Activated naive CD8-positive, alpha-beta T cell treated with anti-CD3 and anti-CD28 coated beads, Interleukin-2, amount 50 U/mL, for 24 hours (primary cell): Measurements from ENCODE around the gene AMPD1.

Source experiments
- ATAC-seq: fragments of 150-1000 bp; cut with Tn5 transposase; one replicate; pipeline ENCODE4 v1.10.0; 2021
- DNase-seq: peaks from one replicate; pipeline ENCODE4 v3.0.0; 2021
- H3K27ac Mint-ChIP-seq: one replicate; pipeline ENCODE4 v1.8.0; 2021; ENCODE audit warnings: mild to moderate bottlenecking, mixed read lengths
- H3K27me3 Mint-ChIP-seq: one replicate; pipeline ENCODE4 v1.8.0; 2021; ENCODE audit warnings: mixed read lengths
- H3K36me3 Mint-ChIP-seq: one replicate; pipeline ENCODE4 v1.8.0; 2021; ENCODE audit warnings: low read depth, mixed read lengths
- H3K4me1 Mint-ChIP-seq: one replicate; pipeline ENCODE4 v1.8.0; 2021; ENCODE audit warnings: mixed read lengths
- H3K4me3 Mint-ChIP-seq: one replicate; pipeline ENCODE4 v1.8.0; 2021; ENCODE audit warnings: mild to moderate bottlenecking, moderate library complexity, mixed read lengths
- H3K9me3 Mint-ChIP-seq: one replicate; pipeline ENCODE4 v1.8.0; 2021; ENCODE audit warnings: mixed read lengths

Gene AMPD1

DNA sequence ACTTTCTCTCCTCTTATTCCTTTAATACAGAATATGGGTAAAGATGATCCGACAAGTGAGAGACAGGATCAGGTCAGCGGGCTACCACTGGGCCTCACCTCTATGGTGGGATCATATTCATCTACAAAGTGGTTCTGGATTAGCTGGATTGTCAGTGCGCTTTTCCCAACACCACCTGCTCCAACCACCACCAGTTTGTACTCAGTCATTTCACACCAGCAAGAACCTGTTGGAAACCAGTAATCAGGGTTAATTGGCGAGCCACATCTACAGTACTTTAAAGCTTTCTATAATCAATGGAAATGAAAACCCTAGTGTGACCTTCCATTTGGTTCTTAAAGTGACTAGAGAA, 20.6 kb upstream of the AMPD1 start:
- Mint-ChIP-seq H3K4me1 (peaks cover 43% of the 10 kb centered on the region), H3K27me3 (no peaks in the 10 kb centered on the region), H3K9me3 (no peaks in the 10 kb centered on the region), H3K36me3 (peaks cover 61% of the 10 kb centered on the region), H3K4me3 (peak overlapping the region; percentile 98), H3K27ac (peak overlapping the region; percentile 97)
- DNase-seq (no peak), ATAC-seq (no peak)

DNA sequence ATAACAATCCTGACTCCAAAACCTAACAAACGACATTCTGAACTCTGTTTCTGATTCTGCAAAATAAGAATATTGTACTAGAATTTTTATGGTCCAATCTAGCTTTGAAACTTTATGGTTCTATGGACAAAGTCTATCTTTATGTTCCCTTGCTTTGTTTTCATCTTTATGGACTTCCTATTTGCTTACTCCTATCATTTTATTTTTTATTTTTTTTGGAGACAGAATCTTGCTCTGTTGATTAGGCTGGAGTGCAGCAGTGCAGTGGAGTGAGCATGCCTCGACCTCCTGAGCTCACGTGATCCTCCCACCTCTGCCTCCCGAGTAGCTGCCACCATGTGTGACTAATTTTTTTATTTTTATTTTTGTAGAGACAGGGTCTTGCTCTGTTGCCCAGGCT, 17.6 kb upstream of the AMPD1 start:
- Mint-ChIP-seq H3K9me3 (no peaks in the 10 kb centered on the region), H3K27ac (no peak overlapping the region), H3K4me3 (no peak overlapping the region), H3K36me3 (peaks cover 49% of the 10 kb centered on the region), H3K4me1 (peaks cover 27% of the 10 kb centered on the region), H3K27me3 (no peaks in the 10 kb centered on the region)
- DNase-seq (no peak), ATAC-seq (no peak)

DNA sequence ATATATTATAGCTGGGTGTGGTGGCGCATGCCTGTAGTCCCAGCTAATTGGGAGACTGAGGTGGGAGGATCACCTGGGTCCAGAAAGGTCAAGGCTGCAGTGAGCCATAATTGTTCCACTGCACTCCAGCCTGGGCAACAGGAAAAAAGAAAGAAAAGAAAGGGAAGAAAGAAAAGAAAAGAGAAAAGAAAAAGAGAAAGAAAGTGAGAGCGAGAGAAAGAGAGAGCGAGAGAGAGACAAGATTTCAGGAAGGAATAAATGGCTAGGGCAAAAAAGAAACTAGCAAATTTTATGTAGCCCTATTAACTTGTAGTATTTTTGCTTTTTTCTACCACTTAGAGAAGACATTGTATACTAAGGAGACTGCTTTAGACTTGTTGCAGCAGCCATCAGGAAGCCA, 15.0 kb upstream of the AMPD1 start:
- Mint-ChIP-seq H3K4me1 (peaks cover 11% of the 10 kb centered on the region), H3K27me3 (no peaks in the 10 kb centered on the region), H3K36me3 (peaks cover 52% of the 10 kb centered on the region), H3K27ac (no peak overlapping the region), H3K9me3 (no peaks in the 10 kb centered on the region), H3K4me3 (no peak overlapping the region)
- DNase-seq: no peak
- no peak for ATAC-seq

DNA sequence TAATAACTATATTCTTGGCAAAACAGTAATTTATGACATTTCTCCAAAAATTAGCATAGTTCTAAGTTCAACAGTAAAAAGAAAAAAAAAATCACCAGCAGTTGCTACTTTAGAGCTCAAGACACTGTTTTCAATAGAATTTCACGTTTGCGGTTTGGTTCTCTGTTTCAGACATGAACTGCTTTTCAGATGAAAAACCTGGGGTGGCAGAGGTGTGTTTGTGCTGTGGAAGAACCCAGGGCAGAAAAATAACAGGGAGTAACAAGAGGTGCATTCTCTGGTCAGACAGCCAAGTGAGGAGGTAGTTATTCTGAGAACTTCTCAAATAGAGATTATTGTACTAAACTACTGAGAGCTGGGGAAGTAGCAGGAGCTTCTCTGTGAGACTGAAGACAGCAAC, 12.3 kb upstream of the AMPD1 start:
- ATAC-seq (no peak), DNase-seq (no peak)
- H3K4me3 Mint-ChIP-seq: no peak overlapping the region
- H3K27ac Mint-ChIP-seq: no peak overlapping the region
- no peaks in the 10 kb centered on the region for H3K27me3 Mint-ChIP-seq
- peaks cover 43% of the 10 kb centered on the region for H3K36me3 Mint-ChIP-seq
- no peaks in the 10 kb centered on the region for H3K9me3 Mint-ChIP-seq
- H3K4me1 Mint-ChIP-seq: peaks cover 3% of the 10 kb centered on the region

DNA sequence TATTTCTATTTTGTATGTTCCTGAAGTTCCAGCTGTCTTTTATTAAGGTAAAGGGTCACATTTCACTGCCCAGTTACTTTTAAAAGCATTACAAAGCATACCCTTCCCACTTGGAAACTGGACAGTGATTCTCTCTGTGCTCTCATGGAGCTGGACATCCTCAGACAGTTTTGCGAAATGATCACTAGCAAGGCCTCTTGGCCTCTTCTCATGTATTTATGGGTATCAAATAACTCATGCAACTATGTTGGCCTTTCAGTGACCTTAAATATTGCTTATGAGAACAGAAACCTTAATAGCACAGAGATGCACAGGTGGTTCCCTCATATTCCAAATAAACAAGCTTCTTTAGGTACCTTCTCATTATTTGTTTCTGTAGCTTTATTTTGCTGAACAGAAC, 7.9 kb upstream of the AMPD1 start:
- ATAC-seq: no peak

DNA sequence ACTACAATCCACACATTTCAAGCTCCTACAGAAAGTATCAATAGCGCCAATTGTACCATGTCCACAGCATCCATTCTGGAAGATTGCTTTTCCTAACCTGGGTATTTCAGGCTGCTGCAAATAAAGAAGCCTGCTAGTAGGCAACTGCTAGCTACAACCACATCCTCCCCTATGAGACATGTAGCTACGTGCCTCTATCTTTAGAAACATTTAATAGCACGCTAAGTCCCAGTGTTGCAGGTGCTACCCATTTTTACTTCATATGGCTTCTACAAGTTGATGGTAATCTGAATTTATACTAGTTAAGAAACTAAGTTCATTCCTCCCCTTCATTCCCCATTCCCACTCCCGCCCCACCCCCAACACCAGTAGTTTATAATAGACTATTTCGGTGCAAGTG, 7.4 kb upstream of the AMPD1 start:
- no peaks in the 10 kb centered on the region for H3K9me3 Mint-ChIP-seq
- no peak for ATAC-seq
- H3K36me3 Mint-ChIP-seq: peaks cover 14% of the 10 kb centered on the region
- H3K4me3 Mint-ChIP-seq: no peak overlapping the region
- H3K27me3 Mint-ChIP-seq: no peaks in the 10 kb centered on the region
- H3K4me1 Mint-ChIP-seq: peaks cover 3% of the 10 kb centered on the region
- no peak overlapping the region for H3K27ac Mint-ChIP-seq
- DNase-seq: no peak

More for the DNA sequence above, 7.9 kb upstream of the AMPD1 start:
- Mint-ChIP-seq H3K27ac (no peak overlapping the region), H3K27me3 (no peaks in the 10 kb centered on the region), H3K4me1 (peaks cover 3% of the 10 kb centered on the region), H3K9me3 (no peaks in the 10 kb centered on the region), H3K36me3 (peaks cover 17% of the 10 kb centered on the region), H3K4me3 (no peak overlapping the region)
- no peak for DNase-seq

DNA sequence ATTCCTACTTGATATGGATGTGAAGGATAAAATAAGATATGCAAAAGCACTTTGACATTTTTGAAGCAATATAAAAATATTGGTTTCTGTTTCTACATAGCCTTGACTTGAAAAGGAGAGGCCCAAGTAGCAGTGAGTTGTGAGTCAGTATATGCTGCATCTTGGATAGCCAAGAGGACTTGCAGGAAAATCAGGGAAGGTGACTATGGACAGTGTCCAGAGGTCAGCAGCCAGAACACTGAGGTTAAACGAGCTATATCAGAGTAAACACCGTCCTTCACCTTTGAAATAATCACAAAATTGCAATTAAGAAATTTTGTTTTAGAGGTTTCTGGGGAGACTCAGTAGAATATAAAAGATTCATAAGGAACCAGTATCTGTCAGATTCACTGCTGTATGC, 6.6 kb upstream of the AMPD1 start:
- Mint-ChIP-seq H3K27me3 (peaks cover 2% of the 10 kb centered on the region), H3K9me3 (no peaks in the 10 kb centered on the region), H3K4me3 (no peak overlapping the region), H3K36me3 (peaks cover 6% of the 10 kb centered on the region), H3K27ac (no peak overlapping the region), H3K4me1 (peaks cover under 1% of the 10 kb centered on the region)
- no peak for DNase-seq
- no peak for ATAC-seq

DNA sequence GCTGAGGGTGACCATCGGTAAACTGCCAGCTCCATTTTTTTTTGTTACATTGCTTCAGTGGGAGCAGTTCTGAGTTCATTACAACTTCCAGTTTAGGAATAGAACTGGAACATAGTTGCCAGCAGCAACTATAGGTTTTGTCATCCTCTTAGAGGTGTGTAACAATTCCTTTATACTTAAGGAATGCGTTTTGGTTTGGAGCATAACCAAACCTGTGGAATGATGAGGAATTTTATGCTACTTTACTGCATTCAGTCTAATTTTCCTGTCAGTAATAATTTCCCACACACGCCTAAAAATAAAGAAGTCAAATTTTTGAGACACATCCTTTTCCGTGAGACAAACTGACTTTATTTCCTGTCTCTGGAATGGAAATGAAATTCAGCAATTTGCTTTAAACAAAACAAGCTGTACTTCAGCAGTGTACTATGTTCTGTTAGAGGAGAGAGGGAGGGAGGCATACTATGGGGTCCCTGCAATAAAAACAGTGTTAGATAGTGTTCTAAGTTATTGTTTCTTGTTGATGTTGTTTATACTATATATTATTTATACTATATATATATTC, 4.8 kb upstream of the AMPD1 start:
- Mint-ChIP-seq H3K4me1 (no peaks in the 10 kb centered on the region), H3K36me3 (no peaks in the 10 kb centered on the region), H3K27ac (no peak overlapping the region), H3K9me3 (no peaks in the 10 kb centered on the region), H3K27me3 (peaks cover 9% of the 10 kb centered on the region), H3K4me3 (no peak overlapping the region)
- no peak for DNase-seq
- ATAC-seq: no peak

DNA sequence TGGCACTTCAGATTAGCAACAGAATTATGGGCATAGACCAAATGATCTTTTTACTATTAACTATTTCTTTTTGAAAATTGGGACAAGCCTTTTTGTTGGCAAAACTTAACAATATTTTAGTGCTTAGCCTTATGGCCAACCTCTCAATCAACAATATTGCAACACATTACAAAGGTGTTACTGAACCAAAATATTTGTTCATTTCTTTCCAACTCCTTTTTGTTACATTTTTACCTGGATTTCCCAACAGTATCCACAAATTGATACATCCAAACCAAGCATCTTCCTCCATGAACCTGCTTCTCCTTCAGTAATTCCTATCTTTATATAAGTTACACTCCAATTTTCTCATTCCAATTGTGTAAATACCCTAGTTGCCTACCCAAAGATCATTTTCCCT, 1.5 kb upstream of the AMPD1 start:
- Mint-ChIP-seq H3K4me1 (no peaks in the 10 kb centered on the region), H3K27me3 (peaks cover 10% of the 10 kb centered on the region), H3K27ac (no peak overlapping the region), H3K9me3 (no peaks in the 10 kb centered on the region), H3K36me3 (no peaks in the 10 kb centered on the region), H3K4me3 (no peak overlapping the region)
- ATAC-seq (no peak), DNase-seq (no peak)

DNA sequence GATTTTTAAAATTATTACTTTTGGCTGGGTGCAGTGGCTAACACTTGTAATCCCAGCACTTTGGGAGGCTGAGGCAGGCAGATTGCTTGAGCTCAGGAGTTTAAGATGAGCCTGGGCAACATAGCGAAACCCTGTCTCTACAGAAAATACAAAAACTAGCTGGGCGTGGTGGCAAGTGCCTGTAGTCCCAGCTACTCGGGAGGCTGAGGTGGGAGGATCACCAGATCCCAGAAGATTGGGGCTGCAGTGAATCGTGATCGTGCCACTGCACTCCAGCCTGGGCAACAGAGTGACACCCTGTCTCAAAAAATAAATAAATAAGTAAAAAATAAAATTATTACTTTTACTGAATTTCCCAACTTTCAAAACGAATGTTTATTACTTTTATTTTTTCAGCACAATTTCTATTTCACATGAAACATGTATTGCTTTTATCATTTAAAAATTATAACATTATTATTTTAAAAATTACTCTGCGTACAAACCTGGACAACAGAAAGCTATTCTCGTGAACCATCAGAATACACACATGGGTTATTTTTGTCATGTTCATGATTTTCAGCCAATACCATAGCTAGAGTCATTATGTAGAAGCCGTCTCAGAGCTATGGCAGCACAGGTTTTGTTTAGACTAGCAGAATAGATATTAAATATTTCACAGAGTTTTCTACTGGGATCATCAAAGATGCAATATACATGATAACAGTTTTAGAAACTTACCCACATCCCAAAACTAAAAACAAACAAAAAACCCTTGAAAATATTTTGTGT, 621 bp downstream of the AMPD1 start:
- H3K4me1 Mint-ChIP-seq: no peaks in the 10 kb centered on the region
- DNase-seq (no peak), ATAC-seq (no peak)
- no peaks in the 10 kb centered on the region for H3K36me3 Mint-ChIP-seq
- H3K4me3 Mint-ChIP-seq: no peak overlapping the region
- peaks cover 10% of the 10 kb centered on the region for H3K27me3 Mint-ChIP-seq
- no peak overlapping the region for H3K27ac Mint-ChIP-seq
- H3K9me3 Mint-ChIP-seq: no peaks in the 10 kb centered on the region

DNA sequence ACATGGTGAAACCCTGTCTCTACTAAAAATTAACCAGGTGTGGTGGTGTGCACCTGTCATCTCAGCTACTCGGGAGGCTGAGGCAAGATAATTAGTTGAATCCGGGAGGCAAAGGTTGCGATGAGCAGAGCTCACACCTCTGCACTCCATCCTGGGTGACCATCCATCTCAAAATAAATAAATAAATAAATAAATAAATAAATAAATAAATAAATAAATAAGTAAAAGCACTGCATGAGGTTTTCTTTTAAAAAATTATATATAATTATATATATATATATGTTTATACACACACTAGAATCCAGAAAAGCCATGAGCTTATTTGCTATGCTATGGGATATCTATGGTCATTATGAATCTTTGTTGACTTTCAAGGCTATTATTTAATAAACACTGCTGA, 2.4 kb downstream of the AMPD1 start:
- Mint-ChIP-seq H3K27ac (no peak overlapping the region), H3K4me1 (no peaks in the 10 kb centered on the region), H3K4me3 (no peak overlapping the region), H3K9me3 (no peaks in the 10 kb centered on the region), H3K36me3 (no peaks in the 10 kb centered on the region), H3K27me3 (peaks cover 13% of the 10 kb centered on the region)
- DNase-seq (no peak), ATAC-seq (no peak)

DNA sequence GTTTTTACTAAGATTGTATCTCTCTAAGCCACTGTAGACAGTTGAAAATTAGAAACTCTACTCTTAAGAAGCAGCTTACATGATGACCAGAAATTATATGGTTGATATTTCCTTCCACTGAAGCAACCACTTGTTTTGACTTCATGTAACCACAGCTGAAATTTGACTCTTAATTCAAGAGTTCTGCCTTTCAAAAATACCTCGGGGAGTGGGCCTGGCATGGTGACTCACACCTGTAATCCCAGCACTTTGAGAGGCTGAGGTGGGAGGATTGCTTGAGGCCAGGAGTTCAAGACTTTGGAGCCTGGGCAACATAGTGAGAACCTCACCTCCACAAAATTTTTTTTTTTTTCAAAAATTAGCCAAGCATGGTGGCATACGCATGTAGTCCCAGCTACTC, 4.3 kb downstream of the AMPD1 start:
- no peak for ATAC-seq
- peaks cover 20% of the 10 kb centered on the region for H3K27me3 Mint-ChIP-seq

DNA sequence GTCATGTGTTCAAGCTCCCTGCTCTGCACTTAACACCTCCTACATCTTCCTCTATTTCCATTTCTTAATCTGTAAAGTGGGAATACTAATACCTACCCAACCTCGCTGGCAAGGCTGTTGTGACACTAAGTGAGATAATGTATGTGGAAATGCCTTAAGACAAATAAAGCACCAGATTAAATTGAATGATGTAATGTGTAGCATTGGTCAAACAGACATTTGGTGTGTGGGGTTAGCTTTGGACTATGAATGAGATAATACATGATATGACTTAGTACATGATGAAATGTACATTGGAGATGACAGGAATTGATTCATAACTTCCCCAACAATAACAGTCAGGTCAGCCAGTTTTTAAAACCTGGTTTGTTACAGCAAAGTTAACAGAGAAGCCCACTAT, 5.2 kb downstream of the AMPD1 start:
- H3K4me1 Mint-ChIP-seq: no peaks in the 10 kb centered on the region
- no peak for ATAC-seq
- peaks cover 14% of the 10 kb centered on the region for H3K27me3 Mint-ChIP-seq
- no peaks in the 10 kb centered on the region for H3K9me3 Mint-ChIP-seq
- no peak overlapping the region for H3K27ac Mint-ChIP-seq
- no peak for DNase-seq
- H3K4me3 Mint-ChIP-seq: no peak overlapping the region
- no peaks in the 10 kb centered on the region for H3K36me3 Mint-ChIP-seq

More for the DNA sequence above, 4.3 kb downstream of the AMPD1 start:
- no peak for DNase-seq
- Mint-ChIP-seq H3K27ac (no peak overlapping the region), H3K4me3 (no peak overlapping the region), H3K9me3 (no peaks in the 10 kb centered on the region), H3K4me1 (no peaks in the 10 kb centered on the region), H3K36me3 (no peaks in the 10 kb centered on the region)

DNA sequence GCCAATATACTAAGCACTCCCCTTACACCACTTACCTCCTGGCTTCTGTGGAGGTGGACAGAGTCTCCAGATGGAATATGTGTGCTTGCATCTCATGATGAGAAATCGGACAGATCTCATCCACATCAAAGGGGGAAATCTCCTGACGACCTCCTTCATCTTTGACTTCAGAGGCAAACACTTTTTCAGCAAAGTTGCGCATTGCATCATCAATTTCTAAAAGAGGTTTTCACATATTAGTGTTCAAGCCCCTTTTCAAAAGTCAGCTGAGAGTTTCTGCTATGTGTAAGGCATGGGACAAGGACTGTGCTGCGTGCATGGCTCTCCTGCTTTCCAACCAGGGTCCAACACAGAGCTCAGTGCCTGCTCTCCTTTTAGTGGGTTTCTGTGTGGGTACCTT, 6.8 kb downstream of the AMPD1 start:
- H3K27me3 Mint-ChIP-seq: peaks cover 21% of the 10 kb centered on the region
- H3K4me1 Mint-ChIP-seq: no peaks in the 10 kb centered on the region
- DNase-seq (no peak), ATAC-seq (no peak)
- no peak overlapping the region for H3K4me3 Mint-ChIP-seq
- no peaks in the 10 kb centered on the region for H3K9me3 Mint-ChIP-seq
- no peaks in the 10 kb centered on the region for H3K36me3 Mint-ChIP-seq
- no peak overlapping the region for H3K27ac Mint-ChIP-seq

DNA sequence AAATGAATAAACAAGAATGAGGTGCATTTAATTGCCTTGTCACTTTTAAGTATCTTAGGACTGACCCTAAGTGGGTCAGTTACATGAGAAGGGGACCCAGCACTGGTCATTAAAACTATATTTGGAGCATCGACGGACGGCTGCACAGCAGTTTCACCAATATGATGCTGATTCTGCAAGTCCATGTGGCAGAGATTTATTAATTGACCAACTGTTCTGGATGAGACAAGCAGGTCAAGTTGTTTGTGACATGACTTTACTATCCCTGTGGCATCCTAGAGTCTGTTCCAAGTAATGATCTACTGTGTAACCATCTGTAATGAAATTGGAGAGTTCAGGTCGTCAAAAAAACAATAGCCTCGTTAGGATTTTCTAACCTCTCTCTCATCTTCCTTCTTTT, 9.5 kb downstream of the AMPD1 start:
- ATAC-seq (no peak), DNase-seq (no peak)
- no peaks in the 10 kb centered on the region for H3K9me3 Mint-ChIP-seq
- H3K27ac Mint-ChIP-seq: no peak overlapping the region
- peaks cover 25% of the 10 kb centered on the region for H3K27me3 Mint-ChIP-seq
- no peaks in the 10 kb centered on the region for H3K4me1 Mint-ChIP-seq
- no peaks in the 10 kb centered on the region for H3K36me3 Mint-ChIP-seq
- no peak overlapping the region for H3K4me3 Mint-ChIP-seq

DNA sequence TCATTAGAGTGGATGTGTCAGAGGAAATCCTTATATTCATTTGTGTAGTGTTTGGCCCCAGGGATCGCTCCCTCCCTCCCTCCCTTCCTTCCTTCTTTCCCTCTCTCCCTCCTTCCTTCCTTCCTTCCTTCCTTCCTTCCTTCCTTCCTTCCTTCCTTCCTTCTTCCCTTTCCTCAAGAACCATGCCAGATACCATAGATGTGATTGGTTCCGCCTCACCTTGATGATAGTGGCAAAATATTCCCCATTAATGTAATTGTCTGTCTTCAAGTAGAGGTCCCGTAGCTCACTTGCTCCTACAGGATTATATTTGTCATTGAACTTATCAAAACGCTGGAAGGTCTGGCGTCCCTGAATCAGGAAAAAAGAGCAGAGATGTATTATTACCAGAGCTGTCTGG, 17.7 kb downstream of the AMPD1 start:
- peaks cover 26% of the 10 kb centered on the region for H3K27me3 Mint-ChIP-seq

More for the DNA sequence above, 17.7 kb downstream of the AMPD1 start:
- no peak for ATAC-seq
- Mint-ChIP-seq H3K4me3 (no peak overlapping the region), H3K4me1 (no peaks in the 10 kb centered on the region), H3K36me3 (no peaks in the 10 kb centered on the region), H3K9me3 (no peaks in the 10 kb centered on the region), H3K27ac (no peak overlapping the region)
- no peak for DNase-seq
